ENCODE measurements around the gene VWA3B. TPM values are rescaled to one million over a fixed set of nuclear protein-coding genes. Genes with fewer than 3 reads are reported as not detected.

VWA3B gene
- total RNA-seq, 1 donor from 2014 or later = 0.17 TPM

- no peaks in the 10 kb centered on the region for H3K36me3 ChIP-seq
- DNase-seq (no peak), ATAC-seq (no peak)
- H3K27ac ChIP-seq = no peak overlapping the region
- intact Hi-C loops (cut with DNase I) = no loop called here
- no peak for TF ChIP-seq CTCF (IDR thresholded peaks at IDR 0.05)
- H3K4me3 ChIP-seq = no peak overlapping the region
- H3K4me1 ChIP-seq = no peaks in the 10 kb centered on the region
- no peaks in the 10 kb centered on the region for H3K27me3 ChIP-seq
- no peaks in the 10 kb centered on the region for H3K9me3 ChIP-seq
Observed at GRCh38 chr2:98153481-98153880, 66.5 kb downstream of the VWA3B start.

- Histone ChIP-seq H3K4me3 (no peak overlapping the region), H3K9me3 (no peaks in the 10 kb centered on the region), H3K27me3 (no peaks in the 10 kb centered on the region), H3K36me3 (no peaks in the 10 kb centered on the region), H3K27ac (no peak overlapping the region), H3K4me1 (no peaks in the 10 kb centered on the region)
- DNase-seq = no peak
- no peak for ATAC-seq
- intact Hi-C loops (cut with DNase I) = no loop called here
- TF ChIP-seq CTCF (IDR thresholded peaks at IDR 0.05) = no peak
Observed at GRCh38 chr2:98155291-98155690, 68.3 kb downstream of the VWA3B start.

- intact Hi-C loops (cut with DNase I) = no loop called here
- no peak overlapping the region for H3K27ac ChIP-seq
- H3K27me3 ChIP-seq = no peaks in the 10 kb centered on the region
- H3K36me3 ChIP-seq = no peaks in the 10 kb centered on the region
- no peak overlapping the region for H3K4me3 ChIP-seq
- no peaks in the 10 kb centered on the region for H3K9me3 ChIP-seq
- no peak for TF ChIP-seq CTCF (IDR thresholded peaks at IDR 0.05)
- ATAC-seq (no peak), DNase-seq (no peak)
- H3K4me1 ChIP-seq = no peaks in the 10 kb centered on the region
Observed at GRCh38 chr2:98155716-98156115, 68.7 kb downstream of the VWA3B start.

- Histone ChIP-seq H3K4me3 (no peak overlapping the region), H3K4me1 (no peaks in the 10 kb centered on the region), H3K9me3 (no peaks in the 10 kb centered on the region), H3K27me3 (no peaks in the 10 kb centered on the region), H3K27ac (no peak overlapping the region), H3K36me3 (no peaks in the 10 kb centered on the region)
- intact Hi-C loops (cut with DNase I) = no loop called here
- no peak for DNase-seq
- no peak for TF ChIP-seq CTCF (IDR thresholded peaks at IDR 0.05)
- no peak for ATAC-seq
Observed at GRCh38 chr2:98156304-98156703, 69.3 kb downstream of the VWA3B start.

GRCh38 chr2:98157557-98157956 lies 70.6 kb downstream of the VWA3B start:
- H3K36me3 ChIP-seq = no peaks in the 10 kb centered on the region
- no peaks in the 10 kb centered on the region for H3K27me3 ChIP-seq
- DNase-seq (no peak), ATAC-seq (no peak)
- TF ChIP-seq CTCF (IDR thresholded peaks at IDR 0.05) = no peak
- no peaks in the 10 kb centered on the region for H3K9me3 ChIP-seq
- no peak overlapping the region for H3K27ac ChIP-seq
- H3K4me3 ChIP-seq = no peak overlapping the region
- no peaks in the 10 kb centered on the region for H3K4me1 ChIP-seq
- intact Hi-C loops (cut with DNase I) = no loop called here

- TF ChIP-seq CTCF (IDR thresholded peaks at IDR 0.05) = no peak
- DNase-seq (no peak), ATAC-seq (no peak)
- H3K27ac ChIP-seq = no peak overlapping the region
- no peaks in the 10 kb centered on the region for H3K9me3 ChIP-seq
- H3K4me3 ChIP-seq = no peak overlapping the region
- H3K36me3 ChIP-seq = no peaks in the 10 kb centered on the region
- intact Hi-C loops (cut with DNase I) = no loop called here
- no peaks in the 10 kb centered on the region for H3K4me1 ChIP-seq
- no peaks in the 10 kb centered on the region for H3K27me3 ChIP-seq
Observed at GRCh38 chr2:98158305-98158704, 71.3 kb downstream of the VWA3B start.

All from upper lobe of right lung (tissue), 1 donor.